HG03520 (cell line): ENCODE data around the gene ATP8A2.
"Not testable (repeated sequence)": the region's sequence is repeated elsewhere in the genome, so short reads cannot be mapped to it uniquely, and the experiment has no call there.

Experiments
- ATAC-seq: cut with Tn5 transposase; IDR thresholded peaks from one replicate; pipeline ENCODE4 v1.9.1; 2021; ENCODE audit warnings: mild to moderate bottlenecking, moderate library complexity; ENCODE audit not compliant: unreplicated experiment

ATP8A2 gene

GRCh38 chr13:25529425-25529824 lies 157.7 kb downstream of the ATP8A2 start:
- ATAC-seq, result no peak

- no peak for ATAC-seq
Measured at GRCh38 chr13:25538276-25538675, 166.5 kb downstream of the ATP8A2 start.

DNA sequence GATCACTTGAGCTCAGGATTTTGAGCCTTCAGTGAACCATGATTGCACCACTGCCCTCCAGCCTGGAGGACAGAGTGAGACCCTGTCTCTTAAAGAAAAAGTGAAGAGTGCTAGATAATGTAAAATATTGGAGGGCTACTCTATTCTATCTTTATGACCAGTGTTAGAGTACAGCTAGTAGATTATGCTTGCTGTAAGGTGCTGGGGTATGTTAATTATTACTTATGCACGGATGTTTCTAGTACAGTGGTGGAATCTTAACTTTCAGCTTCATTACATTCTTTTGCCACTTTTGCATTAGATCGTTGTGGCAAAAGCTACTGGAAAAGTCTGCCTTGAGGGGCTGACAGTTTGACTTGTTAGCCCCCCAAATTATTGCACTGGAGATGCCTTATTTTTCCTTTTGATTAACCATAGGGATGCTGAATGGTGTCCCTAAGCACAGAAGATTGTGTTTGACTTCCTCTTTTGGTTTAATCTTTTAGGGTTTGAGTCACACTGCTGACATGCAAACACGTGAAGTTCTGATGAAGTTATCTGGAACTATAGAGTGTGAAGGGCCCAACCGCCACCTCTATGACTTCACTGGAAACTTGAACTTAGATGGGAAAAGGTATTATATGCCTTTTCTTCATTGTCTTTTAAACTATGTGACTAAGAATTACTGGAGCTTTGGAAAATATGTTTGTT lies 169.8 kb downstream of the ATP8A2 start:
- ATAC-seq, result no peak

DNA sequence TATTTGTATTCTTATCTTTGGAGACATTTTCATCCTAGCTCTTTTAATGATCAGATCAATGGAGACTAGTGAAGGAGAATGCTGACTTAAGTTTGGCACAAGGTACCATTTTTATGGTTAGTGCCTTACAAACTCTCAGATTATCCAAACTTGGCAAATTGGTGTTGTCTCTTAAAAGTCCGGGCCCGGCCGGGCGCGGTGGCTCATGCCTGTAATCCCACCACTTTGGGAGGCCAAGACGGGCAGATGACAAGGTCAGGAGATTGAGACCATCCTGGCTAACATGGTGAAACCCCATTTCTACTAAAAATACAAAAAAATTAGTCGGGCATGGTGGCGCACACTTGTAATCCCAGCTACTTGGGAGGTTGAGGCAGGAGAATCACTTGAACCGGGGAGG lies 177.2 kb downstream of the ATP8A2 start:
- ATAC-seq, result not testable (repeated sequence)

DNA sequence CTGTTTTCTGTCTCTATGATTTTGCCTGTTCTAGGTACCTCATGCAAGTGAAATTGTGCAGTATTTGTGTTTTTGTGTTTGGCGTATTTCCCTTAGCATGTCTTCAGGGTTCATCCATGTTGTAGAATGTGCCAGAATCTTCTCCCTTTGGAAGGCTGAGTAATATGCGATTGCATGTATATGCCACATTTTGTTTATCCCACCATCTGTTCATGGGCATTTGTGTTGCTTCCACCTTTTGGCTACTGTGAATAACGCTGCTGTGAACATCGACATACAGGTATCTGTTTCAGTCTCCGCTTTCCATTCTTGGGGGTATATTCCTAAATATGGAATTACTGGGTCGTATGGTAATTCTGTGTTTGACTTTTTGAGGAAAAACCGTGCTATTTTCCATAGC lies 190.0 kb downstream of the ATP8A2 start:
- ATAC-seq, result no peak

- no peak for ATAC-seq
Measured at GRCh38 chr13:25570185-25570584, 198.4 kb downstream of the ATP8A2 start.

DNA sequence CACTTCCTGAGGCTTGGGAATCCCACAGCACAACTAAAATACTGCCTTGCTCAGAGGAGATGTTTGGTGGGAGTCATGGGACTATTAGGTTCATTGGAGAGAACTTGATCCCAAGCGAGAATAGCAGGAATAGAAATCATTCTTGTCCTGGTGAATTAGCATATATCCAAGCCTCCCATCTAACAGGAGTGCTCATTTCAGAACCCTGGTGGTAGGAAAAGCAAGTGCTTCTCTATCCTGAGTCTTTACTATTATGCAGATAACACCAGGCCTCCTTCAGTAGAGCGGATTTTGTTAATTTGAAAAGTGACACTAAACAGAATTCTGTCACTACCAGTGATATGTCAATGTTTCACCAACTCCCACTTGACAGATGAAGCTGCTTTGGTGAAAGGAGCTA lies 199.5 kb downstream of the ATP8A2 start:
- ATAC-seq, result no peak

DNA sequence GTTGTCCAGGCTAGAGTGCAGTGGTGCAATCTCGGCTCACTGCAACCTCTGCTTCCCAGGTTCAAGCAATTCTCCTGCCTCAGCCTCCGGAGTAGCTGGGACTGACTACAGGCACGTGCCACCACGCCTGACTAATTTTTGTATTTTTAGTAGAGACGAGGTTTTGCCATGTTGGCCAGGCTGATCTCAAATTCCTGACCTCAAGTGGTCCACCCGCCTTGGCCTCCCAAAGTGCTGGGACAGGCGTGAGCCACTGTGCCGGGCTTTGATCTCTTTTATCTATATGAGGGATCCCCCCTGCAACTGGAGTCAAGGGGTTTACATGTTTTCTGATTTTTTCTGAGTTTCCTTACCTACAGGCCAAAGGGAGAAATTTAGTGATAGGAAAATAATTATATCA lies 200.4 kb downstream of the ATP8A2 start:
- not testable (repeated sequence) for ATAC-seq

- ATAC-seq, result no peak
Measured at GRCh38 chr13:25574437-25575411, 202.9 kb downstream of the ATP8A2 start.

DNA sequence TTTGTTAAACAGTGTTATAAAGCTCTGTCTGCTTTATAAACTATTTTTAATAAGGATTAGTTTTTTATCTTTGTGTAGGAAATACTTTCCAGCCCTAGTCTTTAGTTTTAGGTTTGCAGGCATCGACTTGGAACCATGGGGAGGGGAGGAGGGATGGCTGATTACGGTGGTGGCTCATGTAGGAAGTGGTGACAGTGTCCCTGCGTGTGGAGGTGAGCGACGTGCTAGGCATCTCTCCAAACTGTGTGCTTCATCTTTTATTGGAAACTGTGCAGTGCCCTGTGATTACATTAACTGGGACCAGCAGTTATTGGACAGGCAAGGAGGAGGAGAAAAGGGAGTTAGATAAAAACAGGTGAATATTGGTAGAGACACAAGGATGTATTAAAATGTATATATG lies 203.8 kb downstream of the ATP8A2 start:
- ATAC-seq, result no peak

- no peak for ATAC-seq
Measured at GRCh38 chr13:25578526-25578925, 206.8 kb downstream of the ATP8A2 start.

DNA sequence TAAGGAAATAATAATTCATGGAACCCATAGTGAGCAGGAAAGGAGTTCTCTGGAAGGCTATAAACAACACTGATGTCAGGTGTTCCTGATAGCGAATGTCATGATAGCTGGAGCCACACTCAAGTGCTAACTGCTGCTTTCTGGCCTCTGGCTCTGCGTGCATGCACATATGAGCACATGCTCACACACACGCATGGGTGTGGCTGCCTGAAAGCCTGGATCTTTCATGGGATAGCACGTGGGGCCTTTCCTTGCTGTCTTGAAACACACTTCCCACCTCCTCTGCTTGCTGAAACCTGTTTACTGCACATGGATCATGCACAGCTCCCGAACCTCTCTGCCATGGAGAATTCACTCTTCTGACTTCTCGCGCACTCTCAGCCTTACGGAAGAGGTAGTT lies 207.4 kb downstream of the ATP8A2 start:
- no peak for ATAC-seq

DNA sequence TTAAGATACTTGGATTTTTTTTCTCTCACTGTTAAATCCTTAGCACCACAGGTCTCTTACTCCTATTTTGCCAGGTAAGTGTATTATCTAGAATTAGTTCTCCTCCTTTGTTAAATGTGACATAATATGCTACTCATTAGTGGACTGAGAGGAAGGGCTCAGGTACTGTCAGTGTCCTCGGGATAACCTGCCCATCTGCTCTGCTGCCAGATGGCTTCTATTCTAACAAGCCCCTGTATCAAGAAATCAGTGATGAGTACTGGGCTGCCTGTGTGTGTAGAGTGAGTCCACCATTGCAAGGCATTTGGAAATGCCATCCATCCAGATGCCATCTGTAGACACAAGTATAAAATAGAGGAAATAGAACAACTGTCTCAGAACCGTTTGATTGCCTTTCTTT lies 209.6 kb downstream of the ATP8A2 start:
- ATAC-seq, result no peak

DNA sequence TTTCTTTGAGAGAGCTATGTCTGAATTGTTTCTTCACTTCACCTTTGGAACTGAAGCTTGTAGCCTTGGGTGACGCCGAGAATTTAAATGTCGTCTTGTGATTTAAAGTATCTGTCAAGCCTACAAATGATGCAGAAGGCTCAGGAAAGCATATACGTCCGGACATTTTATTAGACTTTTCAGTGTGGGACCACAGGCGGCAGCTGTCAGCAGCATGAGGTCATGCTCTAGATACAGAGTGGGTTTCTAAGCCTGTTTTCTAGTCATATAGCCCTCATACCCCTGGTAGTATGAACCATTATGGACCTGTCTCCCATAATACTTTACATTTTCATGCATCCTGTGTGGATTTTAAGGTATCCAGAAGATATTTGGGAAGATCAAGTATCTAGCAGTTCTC lies 212.3 kb downstream of the ATP8A2 start:
- no peak for ATAC-seq

DNA sequence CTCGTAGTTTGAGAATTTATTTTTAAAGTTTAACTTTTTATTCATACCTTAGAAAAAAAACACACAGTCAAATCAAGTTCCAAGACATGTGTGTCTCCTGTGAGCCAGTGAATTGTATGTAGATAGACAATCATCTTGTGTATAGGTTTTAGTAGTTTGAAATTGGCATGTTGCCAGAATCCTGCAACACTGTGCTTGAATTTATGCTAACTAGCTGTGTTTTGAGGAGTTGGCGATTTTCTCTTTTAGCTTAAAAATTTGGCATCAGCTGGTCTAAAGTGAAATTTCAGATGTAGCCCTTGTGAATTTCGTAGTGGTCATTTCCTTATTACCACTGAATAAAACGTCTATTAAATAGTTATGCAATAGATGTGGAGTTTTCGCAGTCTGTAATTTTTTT lies 213.2 kb downstream of the ATP8A2 start:
- ATAC-seq, result no peak

- ATAC-seq, result no peak
Measured at GRCh38 chr13:25587326-25587980, 215.7 kb downstream of the ATP8A2 start.

- ATAC-seq, result no peak
Measured at GRCh38 chr13:25588336-25589060, 216.7 kb downstream of the ATP8A2 start.

- no peak for ATAC-seq
Measured at GRCh38 chr13:25598421-25598820, 226.6 kb downstream of the ATP8A2 start.

DNA sequence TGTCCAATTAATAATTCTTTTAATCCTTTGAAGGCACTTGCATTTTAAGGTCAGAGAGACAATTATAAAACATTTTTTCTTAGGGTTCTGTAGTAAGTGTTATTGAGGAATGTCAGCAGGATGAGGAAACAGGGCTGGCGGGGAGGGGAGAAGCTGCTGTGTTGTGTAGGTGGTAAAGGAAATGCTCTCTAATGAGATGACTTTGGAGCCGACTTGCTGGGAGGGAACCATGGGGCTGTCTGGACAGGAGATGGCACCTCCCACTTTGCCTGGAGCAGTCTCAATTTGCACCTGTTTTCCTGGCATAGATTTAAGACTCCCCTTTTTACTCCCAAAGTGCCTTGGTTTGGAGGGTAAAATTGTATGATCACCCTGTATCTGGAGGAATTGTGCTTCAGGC lies 230.4 kb downstream of the ATP8A2 start:
- ATAC-seq, result no peak

- ATAC-seq, result no peak
Measured at GRCh38 chr13:25604106-25604505, 232.3 kb downstream of the ATP8A2 start.

GRCh38 chr13:25607096-25607495 lies 235.3 kb downstream of the ATP8A2 start:
- no peak for ATAC-seq
